Upper lobe of left lung (tissue), 4 donors: ENCODE measurements around the gene PTPRM.

Experiments
- POLR2A ChIP-seq, 4 donors: fragments of 450-650 bp; IDR thresholded peaks; one replicate each; pipeline ENCODE4 v1.5.1; 2016 to 2017; ENCODE audit warnings: antibody characterized with exemption in 4 of 4, mild to moderate bottlenecking in 2 of 4
- TF ChIP-seq, protein P1 (sequence below), 6 experiments: fragments of 450-650 bp in 4 of 6; fragments of 200-600 bp in 2 of 6; sonication (generic) in 2 of 6; IDR thresholded peaks; one replicate each; pipeline ENCODE4 v1.5.1; 2016 to 2019; ENCODE audit warnings: antibody characterized with exemption in 6 of 6

DNA sequence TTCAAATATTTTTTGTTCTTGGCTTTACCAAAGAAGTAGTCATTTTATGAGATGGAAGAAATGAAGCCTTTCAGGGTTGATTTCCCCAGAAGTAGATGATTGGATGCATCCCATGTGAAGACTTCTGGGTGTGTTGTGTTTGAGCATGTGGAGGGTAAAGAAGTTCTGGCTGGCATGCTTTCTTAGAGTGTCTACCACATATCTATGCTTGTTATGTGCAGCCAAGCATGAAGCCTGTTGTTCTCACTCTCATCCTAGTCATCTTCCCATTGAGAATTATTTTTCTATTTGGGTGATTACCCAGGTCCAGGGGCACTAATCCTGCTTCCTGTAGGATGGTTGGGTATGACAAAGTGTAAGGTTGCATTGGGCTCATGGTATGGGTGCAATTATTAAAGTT, 472.9 kb downstream of the PTPRM start:
- TF ChIP-seq, protein P1, sequence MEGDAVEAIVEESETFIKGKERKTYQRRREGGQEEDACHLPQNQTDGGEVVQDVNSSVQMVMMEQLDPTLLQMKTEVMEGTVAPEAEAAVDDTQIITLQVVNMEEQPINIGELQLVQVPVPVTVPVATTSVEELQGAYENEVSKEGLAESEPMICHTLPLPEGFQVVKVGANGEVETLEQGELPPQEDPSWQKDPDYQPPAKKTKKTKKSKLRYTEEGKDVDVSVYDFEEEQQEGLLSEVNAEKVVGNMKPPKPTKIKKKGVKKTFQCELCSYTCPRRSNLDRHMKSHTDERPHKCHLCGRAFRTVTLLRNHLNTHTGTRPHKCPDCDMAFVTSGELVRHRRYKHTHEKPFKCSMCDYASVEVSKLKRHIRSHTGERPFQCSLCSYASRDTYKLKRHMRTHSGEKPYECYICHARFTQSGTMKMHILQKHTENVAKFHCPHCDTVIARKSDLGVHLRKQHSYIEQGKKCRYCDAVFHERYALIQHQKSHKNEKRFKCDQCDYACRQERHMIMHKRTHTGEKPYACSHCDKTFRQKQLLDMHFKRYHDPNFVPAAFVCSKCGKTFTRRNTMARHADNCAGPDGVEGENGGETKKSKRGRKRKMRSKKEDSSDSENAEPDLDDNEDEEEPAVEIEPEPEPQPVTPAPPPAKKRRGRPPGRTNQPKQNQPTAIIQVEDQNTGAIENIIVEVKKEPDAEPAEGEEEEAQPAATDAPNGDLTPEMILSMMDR (IDR thresholded peaks at IDR 0.05) = no peak
- no peak for TF ChIP-seq POLR2A (IDR thresholded peaks at IDR 0.05)
